Limb (tissue), 2 donors: Measurements from ENCODE around the gene TLCD2.
A peak's percentile ranks its signal among the peaks of the same experiment; 100 is the strongest.
"Not testable (repeated sequence)": the region's sequence is repeated elsewhere in the genome, so short reads cannot be mapped to it uniquely, and the experiment has no call there.

Source experiments
- DNase-seq, 2 donors: peaks; one replicate each; pipeline ENCODE4 v3.0.0-alpha.2; 2016; ENCODE audit errors: extremely low spot score in 2 of 2

The TLCD2 gene

GRCh38 chr17:1693339-1693738 is 16.8 kb downstream of the TLCD2 start:
- DNase-seq, result no peak

- DNase-seq, result no peak
Observed at GRCh38 chr17:1690544-1691221, 19.5 kb downstream of the TLCD2 start.

GRCh38 chr17:1688405-1688804 is 21.8 kb downstream of the TLCD2 start:
- DNase-seq, result not testable (repeated sequence)

GRCh38 chr17:1686086-1686485 is 24.1 kb downstream of the TLCD2 start:
- DNase-seq, result no peak

GRCh38 chr17:1684378-1685189 is 25.6 kb downstream of the TLCD2 start, which contains the start of gene PRPF8:
PRPF8 (minus strand) TSS chr17:1684867; CDS start chr17:1684571, 296 bp downstream.
- DNase-seq, result peak; percentile 97 to 99

- no peak for DNase-seq
Observed at GRCh38 chr17:1683459-1683858, 26.7 kb downstream of the TLCD2 start.

GRCh38 chr17:1676401-1676800 is 33.8 kb downstream of the TLCD2 start:
- DNase-seq, result no peak

- DNase-seq, result no peak
Observed at GRCh38 chr17:1673041-1673785, 37.0 kb downstream of the TLCD2 start.

- not testable (repeated sequence) for DNase-seq
Observed at GRCh38 chr17:1663934-1664333, 46.2 kb downstream of the TLCD2 start.

GRCh38 chr17:1661045-1661444 is 49.1 kb downstream of the TLCD2 start:
- no peak for DNase-seq

- no peak for DNase-seq
Observed at GRCh38 chr17:1658100-1658499, 52.1 kb downstream of the TLCD2 start.

GRCh38 chr17:1653735-1654134 is 56.4 kb downstream of the TLCD2 start:
- no peak for DNase-seq

GRCh38 chr17:1652794-1653193 is 57.4 kb downstream of the TLCD2 start:
- DNase-seq, result not testable (repeated sequence)
